GM12875 (cell line): Measurements from ENCODE around the gene PSME1.

ENCODE experiments used
- H3K4me3 ChIP-seq: one replicate; pipeline ENCODE4 v1.5.1; 2011; ENCODE audit warnings: low read depth, low read length, control low read depth
- TF ChIP-seq, protein P1 (sequence below): IDR thresholded peaks from 2 replicates; pipeline ENCODE4 v1.5.1; 2011; ENCODE audit warnings: low read depth, mild to moderate bottlenecking, control low read depth, inconsistent platforms, low read length, moderate library complexity, borderline replicate concordance; ENCODE audit not compliant: insufficient read depth

The PSME1 gene

DNA sequence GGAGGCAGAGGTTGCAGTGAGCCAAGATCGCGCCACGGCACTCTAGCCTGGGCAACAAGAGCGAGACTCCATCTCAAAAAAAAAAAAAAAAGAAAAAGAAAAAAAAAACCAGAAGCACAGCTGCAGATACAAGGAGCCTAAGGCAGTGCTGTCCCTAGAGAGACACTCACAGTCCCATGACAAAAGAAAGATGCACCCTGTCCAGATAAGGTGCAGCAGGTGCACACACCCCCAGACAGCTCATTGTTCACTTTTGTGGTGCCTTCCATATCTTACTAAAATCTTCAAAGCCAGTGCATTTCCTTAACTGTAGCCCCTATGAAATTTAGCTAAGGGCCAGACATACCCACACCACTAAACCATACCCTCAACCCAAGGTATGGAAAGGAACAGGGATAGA lies 13.6 kb upstream of the PSME1 start:
- H3K4me3 ChIP-seq, result no peak overlapping the region
- TF ChIP-seq, protein P1, sequence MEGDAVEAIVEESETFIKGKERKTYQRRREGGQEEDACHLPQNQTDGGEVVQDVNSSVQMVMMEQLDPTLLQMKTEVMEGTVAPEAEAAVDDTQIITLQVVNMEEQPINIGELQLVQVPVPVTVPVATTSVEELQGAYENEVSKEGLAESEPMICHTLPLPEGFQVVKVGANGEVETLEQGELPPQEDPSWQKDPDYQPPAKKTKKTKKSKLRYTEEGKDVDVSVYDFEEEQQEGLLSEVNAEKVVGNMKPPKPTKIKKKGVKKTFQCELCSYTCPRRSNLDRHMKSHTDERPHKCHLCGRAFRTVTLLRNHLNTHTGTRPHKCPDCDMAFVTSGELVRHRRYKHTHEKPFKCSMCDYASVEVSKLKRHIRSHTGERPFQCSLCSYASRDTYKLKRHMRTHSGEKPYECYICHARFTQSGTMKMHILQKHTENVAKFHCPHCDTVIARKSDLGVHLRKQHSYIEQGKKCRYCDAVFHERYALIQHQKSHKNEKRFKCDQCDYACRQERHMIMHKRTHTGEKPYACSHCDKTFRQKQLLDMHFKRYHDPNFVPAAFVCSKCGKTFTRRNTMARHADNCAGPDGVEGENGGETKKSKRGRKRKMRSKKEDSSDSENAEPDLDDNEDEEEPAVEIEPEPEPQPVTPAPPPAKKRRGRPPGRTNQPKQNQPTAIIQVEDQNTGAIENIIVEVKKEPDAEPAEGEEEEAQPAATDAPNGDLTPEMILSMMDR, result no peak

DNA sequence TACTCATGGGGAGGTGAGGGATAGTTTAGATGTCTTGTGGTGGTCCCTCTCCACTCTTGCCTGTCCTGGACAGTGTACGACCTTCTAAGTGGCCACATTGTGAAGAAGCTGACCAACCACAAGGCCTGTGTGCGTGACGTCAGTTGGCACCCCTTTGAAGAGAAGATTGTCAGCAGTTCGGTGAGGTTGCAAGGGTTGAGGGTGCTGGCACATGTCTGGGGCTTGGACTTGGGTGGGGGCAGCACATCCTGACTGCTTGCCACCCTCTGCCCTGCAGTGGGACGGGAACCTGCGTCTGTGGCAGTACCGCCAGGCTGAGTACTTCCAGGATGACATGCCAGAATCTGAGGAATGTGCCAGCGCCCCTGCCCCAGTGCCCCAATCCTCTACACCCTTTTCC lies 13.1 kb upstream of the PSME1 start:
- TF ChIP-seq, protein P1, result no peak

DNA sequence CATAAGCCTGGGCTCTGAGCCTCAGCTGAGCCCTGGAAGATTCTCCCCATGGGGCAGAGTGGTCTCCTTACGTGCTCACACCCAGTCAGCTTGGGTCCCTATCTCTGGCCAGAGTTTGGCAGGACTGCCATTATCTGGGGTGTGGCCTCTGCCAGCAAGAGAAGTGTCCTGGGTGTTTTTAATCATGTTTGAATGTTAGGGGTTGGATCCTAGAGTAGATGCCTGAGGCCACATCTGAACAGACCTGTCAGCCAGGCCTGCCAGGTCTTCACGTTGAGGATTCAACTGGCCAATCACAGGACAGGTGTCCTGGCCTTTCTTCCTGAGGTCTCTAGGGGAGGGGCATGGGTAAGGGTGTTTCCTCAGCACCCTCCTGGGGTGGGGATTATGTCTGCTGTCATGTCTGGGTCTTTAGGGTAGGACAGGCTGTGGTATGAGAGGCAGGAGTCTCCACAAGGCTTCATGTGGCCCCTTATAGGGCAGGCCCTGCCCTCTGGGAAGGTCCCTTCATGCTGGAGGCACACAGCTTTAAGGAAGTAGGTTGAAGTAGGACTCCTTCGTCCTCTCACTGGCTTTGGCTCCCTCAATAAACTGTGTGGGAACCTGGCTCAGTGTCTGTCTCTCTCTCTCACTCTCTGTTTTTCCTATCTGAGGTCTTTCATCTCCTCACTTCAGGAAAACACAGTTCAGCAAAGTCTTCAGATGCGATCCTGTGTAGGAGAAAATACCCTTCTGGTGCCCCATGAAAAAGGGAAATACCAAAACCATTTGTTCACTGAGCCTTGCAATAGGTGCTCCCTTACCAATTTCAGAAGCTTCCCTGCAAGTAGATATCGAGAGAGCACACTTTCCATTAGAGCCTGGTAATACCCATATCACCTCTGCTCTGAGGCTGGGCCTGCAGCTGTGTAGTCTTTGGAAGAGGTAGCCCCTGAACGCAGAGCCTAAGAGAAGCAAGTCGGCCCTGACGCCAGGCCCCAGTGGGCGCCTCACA lies 12.3 kb upstream of the PSME1 start:
- TF ChIP-seq, protein P1, result no peak
- no peak overlapping the region for H3K4me3 ChIP-seq

More for the DNA sequence above, 13.1 kb upstream of the PSME1 start:
- H3K4me3 ChIP-seq, result no peak overlapping the region

DNA sequence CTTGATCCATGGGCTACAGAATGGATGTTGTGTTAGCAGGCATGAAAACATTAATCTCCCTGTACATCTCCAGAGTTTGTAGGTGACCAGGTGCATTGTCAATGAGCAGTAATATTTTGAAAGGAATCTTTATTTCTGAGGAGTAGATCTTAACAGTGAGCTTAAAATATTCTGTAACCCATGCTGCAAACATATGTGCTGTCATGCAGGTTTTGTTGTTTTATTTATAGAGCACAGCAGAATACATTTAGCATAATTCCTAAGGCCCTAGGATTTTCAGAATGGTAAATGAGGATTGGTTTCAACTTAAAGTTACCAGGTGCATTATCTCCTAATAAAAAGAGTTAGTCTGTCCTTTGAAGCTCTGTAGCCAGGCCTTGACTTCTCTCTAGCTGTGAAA lies 9.1 kb upstream of the PSME1 start:
- TF ChIP-seq, protein P1, result no peak
- no peak overlapping the region for H3K4me3 ChIP-seq

DNA sequence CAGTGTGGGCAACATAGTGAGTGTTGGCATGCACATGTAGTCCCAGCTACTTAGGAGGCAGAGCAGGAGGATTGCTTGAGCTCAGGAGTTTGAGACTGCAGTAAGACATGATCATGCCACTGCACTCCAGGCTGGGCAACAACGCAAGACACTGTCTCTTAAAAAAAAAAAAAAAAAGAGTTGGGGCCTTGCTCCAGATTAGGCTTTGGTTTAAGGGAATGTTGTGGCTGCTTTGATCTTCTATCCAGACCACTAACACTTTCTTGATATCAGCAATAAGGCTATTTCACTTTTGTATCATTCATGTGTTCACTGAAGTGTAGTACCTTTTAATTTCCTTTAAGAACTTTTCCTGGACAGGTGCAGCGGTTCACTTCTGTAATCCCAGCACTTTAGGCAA lies 8.3 kb upstream of the PSME1 start:
- no peak overlapping the region for H3K4me3 ChIP-seq
- TF ChIP-seq, protein P1, result no peak

DNA sequence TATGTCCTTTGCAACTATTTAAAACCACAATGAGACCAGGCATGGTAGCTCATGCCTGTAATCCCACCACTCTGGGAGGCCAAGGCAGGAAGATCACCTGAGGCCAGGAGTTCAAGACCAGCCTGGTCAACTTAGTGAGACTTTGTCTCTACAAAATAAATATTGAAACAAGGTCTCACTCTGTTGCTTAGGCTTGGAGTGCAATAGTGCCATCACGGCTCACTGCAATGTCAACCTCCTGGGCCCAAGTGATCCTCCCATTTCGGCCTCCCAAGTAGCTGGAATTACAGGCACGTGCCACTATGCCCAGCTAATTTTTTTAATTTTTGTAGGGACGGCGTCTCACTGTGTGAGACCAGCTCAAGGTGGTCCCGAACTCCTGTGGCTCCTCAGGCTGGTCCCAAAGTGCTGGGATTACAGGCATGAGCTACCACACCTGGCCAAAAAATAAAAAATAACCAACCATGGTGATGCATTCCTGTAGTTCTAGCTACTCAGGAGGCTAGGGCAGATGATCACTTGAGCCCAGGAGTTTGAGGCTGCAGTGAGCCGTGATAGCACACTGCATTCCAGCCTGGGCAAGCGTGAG lies 6.5 kb upstream of the PSME1 start:
- no peak overlapping the region for H3K4me3 ChIP-seq
- TF ChIP-seq, protein P1, result no peak

DNA sequence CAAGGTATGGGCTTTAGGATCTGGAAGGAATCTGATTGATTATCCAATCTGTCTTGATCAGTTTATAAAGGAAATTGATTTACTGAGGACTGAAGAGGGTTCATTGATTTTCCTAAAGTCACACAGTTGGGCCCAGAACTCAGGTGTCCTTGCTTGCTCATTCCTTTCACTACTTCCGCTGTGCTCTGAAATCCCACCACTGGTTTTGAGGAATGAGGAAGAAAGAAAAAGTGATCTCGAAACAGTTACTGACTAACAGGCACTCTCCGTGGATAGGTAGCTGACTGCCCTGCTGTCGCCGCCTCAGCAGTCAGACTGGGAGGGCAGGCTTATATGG lies 5.6 kb upstream of the PSME1 start, which contains the start of gene FITM1:
Gene FITM1, plus strand, starts transcription at position 280 of the 337 bp plus-strand sequence. CDS start 905 bp downstream, outside the sequence.
- H3K4me3 ChIP-seq, result no peak within 1 kb of the TSS
- TF ChIP-seq, protein P1, result no peak
